GM19463 (cell line): ENCODE results near the gene ZNF443.
"Not testable (repeated sequence)": the region's sequence is repeated elsewhere in the genome, so short reads cannot be mapped to it uniquely, and the experiment has no call there.

Experiments
- ATAC-seq: cut with Tn5 transposase; IDR thresholded peaks from one replicate; pipeline ENCODE4 v1.9.1; 2021; ENCODE audit warnings: mild to moderate bottlenecking, moderate library complexity; ENCODE audit not compliant: unreplicated experiment

Gene ZNF443

GRCh38 chr19:12425236-12425887 lies 15.5 kb downstream of the ZNF443 start:
- no peak for ATAC-seq

- not testable (repeated sequence) for ATAC-seq
Measured at GRCh38 chr19:12417273-12417672, 23.5 kb downstream of the ZNF443 start.

DNA sequence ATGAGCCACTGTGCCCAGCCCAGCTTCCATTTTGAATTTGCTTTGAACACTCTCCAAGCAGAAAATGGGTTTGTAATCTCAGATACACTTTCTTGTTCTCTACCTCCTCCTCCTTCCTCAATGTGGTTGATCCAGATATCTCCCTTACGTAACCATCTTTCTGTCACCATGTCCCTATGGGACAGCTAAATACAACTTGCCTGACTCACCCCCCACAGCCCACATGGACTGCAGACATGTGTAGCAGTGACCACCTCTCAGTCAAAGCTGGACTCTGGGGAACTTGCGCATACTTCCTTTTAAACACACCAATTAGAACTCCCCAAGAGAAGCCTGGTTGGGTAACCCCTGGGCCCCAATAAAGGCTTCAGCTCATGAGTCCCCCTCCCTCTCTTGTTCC lies 28.9 kb downstream of the ZNF443 start:
- no peak for ATAC-seq

- peak; percentile 92 for ATAC-seq
Measured at GRCh38 chr19:12400633-12401502, 40.0 kb downstream of the ZNF443 start, which contains the start of gene ZNF799. TSS of gene ZNF799 (minus strand) at chr19:12401271. CDS start at chr19:12401070, 201 bp downstream.

GRCh38 chr19:12399901-12400632 lies 40.8 kb downstream of the ZNF443 start:
- ATAC-seq: not testable (repeated sequence)

- not testable (repeated sequence) for ATAC-seq
Measured at GRCh38 chr19:12391148-12391547, 49.7 kb downstream of the ZNF443 start.

GRCh38 chr19:12386365-12386764 lies 54.5 kb downstream of the ZNF443 start:
- ATAC-seq: not testable (repeated sequence)

DNA sequence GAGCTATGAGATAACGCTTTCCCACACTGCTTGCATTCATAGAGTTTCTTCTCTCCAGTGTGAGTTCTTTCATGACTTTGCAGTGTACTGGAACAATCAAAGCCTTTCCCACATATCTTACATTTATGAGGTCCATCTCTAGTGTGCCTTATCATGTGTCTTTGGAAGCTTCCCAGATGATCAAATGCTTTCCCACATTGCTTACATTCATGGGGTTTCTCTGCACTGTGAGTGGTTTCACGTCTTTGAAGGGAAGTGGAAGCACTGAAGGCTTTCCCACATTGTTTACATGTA lies 60.4 kb downstream of the ZNF443 start:
- no peak for ATAC-seq

- ATAC-seq: no peak
Measured at GRCh38 chr19:12379732-12380443, 60.9 kb downstream of the ZNF443 start.
